Fibroblast of gingiva (primary cell): Measurements from ENCODE around the gene MPC1.
A peak's percentile ranks its signal among the peaks of the same experiment; 100 is the strongest.
"Not testable (repeated sequence)": the region's sequence is repeated elsewhere in the genome, so short reads cannot be mapped to it uniquely, and the experiment has no call there.

ENCODE experiments used
- DNase-seq: peaks from one replicate; pipeline ENCODE4 v3.0.0-alpha.2; 2011; ENCODE audit warnings: low read depth

Gene MPC1

DNA sequence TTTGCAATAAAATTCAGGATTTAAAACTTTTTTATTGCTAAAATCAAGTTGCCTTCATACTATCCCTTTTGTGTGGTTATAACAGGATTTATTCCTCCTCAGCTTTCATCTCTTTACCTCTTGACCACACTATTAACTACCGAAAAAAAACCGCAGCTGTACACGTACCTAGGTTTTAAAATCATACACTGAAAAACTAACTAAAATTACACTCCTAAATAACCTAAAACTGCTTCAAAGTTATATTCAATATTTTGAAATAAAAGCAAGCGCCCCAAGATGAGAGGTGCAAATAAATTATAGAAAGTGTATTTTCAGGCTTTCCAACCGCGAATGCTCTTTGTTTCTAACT lies 1.4 kb downstream of the MPC1 start:
- no peak for DNase-seq

DNA sequence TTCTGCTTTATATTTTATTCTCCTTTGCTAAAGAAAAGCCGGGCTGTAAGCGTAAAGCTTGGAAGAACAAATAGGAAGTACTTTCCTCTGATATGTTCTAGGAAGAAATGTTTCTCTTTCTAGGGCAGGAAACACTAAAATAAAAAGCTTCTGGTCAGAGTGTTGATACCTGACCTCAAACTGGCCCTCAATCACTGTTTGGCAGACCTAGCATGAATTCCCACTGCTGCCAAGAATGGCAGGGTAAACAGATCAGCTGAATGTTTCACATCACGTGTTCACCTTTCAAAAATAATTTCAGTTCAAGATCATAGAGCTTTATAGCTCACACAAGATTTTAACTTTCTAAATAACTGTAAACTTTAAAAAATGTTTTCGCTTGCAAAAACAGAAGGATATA lies 2.9 kb downstream of the MPC1 start:
- DNase-seq, result no peak

DNA sequence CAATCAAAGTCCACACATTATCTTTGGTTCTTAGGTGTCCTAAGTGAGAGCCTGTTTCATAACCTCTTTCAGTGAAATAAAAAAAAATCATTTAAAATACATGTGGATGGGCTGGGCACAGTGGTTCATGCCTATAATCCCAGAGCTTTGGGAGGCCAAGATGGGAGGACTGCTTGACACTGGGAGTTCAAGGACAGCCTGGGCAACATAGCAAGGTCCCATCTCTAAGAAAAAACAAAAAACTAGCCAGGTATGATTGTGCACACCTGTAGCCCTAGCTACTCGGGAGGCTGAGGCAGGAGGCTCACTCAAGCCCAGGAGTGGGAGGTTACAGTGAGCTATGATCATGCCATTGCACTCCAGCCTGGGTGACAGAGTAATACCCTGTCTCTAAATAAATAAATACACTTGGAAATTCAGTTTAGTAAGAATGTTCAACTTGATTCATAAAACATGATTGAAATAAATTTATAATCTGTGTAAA lies 3.6 kb downstream of the MPC1 start:
- DNase-seq, result no peak

DNA sequence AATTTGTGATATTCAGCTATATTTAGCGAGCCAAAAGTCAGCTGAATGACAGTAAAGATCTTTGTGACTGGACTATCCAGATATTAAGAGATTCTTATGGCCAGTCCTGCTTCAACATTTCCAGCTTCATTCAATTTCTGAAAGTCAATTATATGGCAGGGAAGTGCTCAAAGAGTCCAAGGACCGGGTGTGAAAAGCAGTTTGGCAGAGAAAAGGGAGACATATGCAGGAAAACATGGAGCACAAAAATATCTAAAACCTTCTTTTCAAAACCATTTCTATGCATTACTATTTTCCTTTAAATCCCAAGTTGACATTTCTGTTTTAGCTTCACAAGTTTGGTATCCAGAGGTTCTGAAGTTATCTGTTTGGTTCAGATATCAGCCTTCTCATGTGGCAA lies 5.0 kb downstream of the MPC1 start:
- DNase-seq, result no peak

DNA sequence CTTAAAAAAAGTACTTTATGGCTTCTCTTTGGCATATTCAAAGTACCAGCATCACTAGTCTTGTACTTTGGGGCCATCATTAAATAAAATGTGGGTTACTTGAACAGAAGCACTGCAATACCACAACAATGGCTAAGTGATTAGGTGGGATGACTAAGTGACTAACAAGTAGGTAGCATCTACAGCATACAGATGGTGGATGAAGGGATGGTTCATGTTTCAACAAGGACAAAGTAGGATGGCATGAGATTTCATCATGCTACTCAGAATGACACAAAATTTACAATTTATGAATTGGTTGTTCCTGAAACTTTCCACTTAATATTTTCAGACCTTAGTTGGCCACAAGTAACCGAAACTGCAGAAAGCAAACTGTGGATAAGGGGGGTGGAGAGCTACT lies 7.7 kb downstream of the MPC1 start:
- DNase-seq, result no peak

DNA sequence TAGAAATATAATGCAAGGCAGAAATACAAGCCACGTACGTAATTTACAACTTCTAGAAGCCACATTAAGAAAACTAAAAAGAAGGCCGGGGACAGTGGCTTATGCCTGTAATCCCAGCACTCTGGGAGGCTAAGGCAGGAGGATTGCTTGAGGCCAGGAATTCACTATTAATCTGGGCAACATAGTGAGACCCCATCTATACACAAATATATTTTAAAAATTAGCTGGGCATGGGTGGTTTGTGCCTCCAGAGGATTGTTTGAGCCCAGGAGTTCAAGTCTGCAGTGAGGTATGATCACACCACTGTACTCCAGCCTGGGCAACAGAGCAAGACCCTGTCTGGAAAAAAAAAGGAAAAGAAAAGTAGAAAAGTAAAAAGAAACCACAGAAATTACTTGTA lies 12.3 kb downstream of the MPC1 start:
- no peak for DNase-seq

DNA sequence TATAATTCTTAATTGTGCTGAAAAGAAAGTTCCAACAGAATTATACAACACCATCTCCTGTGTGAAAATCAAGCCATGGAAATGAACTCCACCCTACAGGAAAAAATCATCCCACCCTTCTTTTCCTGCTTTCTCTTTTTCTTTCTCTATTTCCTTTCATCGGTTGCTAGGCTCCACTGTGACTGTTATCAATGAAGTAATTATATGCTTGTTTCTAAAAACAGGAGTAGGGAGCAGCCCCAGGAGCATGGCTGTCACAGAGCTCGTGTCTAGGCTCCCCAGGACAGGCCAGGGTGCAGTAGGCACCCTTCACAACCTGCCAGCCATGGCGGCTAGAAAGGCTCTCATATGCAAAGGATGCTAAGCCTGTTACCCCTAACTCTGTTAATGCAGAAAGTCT lies 13.0 kb downstream of the MPC1 start:
- no peak for DNase-seq

DNA sequence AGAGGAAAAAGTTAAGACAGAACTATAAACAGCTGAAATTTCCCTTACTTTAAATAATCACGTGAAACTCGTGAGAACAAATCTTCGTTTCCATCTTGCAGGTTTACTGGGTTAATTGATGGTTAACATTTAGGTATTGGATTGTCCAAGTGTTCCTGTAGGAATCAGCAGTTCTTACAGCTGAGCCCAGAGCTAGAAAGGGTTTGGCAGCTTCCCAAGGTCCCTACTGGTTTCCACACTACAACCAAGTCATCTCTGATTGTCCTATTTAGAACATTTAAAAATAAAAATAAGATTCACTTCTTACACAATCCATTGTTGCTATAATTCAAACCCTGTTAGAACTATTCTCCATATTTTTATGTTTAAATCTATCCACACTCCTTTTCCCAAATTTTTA lies 15.8 kb downstream of the MPC1 start:
- DNase-seq, result no peak

DNA sequence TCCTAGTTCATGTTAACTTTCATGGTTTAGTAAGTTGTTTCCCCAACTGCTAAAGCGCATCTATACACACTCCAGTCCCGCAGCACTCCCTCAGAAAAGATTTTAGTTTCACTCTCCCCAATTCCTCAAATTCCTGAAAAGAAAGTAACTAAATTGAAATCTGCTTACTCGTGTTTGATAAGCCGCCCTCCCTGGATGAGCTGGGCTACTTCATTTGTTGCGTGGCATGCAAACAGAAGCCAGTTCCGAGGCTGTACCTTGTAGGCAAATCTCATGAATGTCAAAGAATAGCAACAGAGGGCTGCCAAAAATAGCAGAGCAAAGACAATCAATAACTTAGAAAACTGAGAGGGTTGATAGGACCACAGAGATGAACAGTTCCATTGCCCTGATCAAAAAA lies 16.9 kb downstream of the MPC1 start:
- DNase-seq, result no peak

DNA sequence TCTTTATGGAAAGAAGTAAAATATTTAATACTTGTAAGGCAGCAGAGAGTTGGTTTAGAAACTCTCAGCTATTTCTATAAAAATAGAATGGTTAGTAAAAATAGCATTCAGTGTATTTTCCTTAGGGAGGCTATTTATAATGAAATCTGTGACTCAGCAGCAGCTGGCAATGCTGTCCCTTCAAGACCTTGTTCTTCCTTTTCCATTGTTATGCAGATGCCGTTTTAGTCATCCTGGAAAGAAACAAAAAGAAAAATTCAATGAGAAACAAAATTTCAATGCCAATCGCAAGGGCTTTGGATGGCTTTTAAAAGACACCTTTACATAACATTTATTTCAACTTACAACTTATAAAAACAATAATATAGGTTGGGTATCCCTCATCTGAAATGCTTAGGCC lies 17.5 kb downstream of the MPC1 start:
- DNase-seq, result peak; percentile 53

DNA sequence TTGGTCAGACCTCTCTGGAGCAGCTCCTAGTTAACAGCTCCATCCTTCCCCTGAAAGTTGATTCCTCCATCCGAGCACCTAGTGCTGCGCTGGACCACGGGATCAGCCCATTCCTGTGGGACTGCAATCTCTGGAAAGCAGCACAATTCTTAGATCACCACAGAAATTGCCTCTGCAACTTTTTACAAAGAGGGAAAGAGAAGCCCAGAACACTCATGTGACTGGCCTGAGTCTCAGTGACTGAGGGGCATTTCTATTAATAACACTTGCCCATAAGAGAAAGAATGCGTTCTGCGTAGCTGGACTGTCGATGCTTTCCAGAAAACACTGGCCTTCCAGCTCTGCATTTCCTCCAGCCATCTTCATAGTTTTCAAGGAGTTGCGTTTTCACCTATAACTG lies 18.3 kb downstream of the MPC1 start:
- no peak for DNase-seq

DNA sequence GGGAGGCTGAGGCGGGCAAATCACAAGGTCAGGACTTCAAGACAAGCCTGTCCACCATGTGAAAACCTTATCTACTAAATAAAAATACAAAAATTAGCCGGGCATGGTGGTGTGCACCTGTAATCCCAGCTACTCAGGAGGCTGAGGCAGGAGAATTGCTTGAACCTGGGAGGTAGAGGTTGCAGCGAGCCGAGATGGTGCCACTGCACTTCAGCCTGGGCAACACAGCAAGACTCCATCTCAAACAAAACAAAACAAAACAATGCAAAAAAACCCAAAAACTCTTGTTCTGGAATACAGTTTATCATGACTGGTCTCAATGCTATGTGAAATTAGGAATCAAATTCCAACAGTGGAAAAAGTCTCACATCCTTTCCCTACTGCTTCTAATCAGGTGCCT lies 20.3 kb downstream of the MPC1 start:
- DNase-seq, result not testable (repeated sequence)

DNA sequence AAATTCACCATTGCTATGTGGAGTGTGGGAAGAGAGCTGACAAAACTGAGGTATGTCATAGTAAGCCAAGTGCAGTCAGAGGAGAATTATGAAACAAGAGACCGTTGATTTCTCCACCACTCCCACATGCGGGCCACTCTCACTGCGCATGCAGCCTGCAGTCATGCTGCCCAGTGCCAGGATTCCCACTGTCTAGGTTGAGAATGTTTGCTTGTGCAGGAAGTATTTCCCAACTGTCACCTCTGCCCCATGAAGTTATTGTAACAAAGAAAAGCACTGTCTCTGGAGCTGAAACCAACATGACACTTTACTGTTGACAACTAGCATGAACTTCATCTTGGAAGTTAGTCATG lies 21.7 kb downstream of the MPC1 start:
- DNase-seq, result peak; percentile 51

DNA sequence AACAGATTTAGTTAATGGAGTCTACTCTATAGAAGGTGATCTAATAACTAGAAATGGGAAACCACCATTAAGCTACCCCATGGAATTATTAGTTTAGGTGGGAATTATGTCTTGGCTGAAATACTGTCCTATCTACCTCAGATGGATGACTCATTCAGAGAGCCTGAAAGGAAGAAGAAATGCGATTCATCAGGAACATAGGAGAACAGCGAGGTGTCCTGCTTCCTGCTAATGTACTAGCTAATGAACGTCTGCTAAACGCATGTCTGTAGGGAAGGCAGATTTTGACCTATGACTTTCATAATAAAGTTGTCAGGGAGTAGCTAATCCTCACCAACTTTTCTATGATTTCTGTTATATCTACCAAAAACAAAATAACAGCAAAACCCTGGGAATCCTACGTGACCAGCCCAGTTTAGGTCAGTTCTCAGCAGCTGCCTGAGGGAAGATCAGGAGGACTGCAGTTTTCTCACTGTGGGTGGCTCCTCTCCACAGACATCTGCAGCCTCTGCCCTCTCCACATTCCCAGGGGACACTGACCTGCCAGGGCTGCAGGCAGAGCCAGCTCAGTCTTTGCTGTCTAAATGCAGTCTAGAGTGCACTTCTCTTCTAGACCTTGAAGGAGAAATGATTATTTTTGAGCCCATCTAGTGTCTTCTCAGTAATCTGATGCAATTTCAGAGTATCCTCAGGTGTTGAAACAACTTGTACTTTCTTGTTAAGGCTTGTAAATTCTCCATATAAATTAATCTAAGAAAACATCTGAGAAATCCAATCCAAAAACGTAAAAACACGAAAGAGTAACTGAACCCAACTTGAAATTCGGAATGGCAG lies 22.3 kb downstream of the MPC1 start:
- DNase-seq, result peak; percentile 55

DNA sequence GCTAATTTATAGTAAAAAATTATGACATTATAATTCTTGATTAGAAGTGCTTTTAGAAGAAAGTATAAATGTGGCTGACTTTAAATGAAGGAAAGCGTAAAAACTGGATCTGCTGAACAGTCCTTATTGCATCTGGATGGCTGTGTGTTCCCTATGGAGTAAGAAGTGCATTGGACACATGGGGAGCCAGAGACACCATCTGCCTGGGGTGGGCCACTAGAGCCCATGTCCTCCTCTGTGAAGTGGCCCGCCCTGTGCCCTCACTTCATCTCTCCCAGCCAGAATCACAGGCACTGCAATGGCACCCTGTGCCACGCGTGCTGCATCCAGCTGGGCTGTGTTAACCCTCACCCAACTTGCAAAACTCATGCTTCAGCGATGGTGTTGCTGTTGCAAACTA lies 27.2 kb downstream of the MPC1 start:
- DNase-seq, result no peak

DNA sequence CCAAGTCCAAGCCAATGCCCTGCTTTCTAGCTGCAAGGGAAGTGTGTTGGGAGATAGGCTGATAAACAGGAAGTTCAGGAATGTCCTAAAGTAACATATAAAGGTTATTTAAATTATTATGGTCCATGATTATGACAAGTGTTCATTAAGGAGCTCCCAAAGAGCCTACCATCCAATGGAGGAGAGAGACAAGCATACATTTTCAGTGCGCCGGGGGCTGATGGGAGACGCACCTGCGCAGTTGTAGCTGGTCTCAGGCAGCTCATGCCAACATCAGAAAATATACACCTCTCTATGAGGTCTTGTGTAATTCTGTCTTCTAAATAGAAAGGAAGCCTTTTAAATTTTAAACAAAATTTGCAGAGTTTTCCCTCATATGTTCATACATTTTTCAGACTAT lies 27.8 kb downstream of the MPC1 start:
- no peak for DNase-seq

DNA sequence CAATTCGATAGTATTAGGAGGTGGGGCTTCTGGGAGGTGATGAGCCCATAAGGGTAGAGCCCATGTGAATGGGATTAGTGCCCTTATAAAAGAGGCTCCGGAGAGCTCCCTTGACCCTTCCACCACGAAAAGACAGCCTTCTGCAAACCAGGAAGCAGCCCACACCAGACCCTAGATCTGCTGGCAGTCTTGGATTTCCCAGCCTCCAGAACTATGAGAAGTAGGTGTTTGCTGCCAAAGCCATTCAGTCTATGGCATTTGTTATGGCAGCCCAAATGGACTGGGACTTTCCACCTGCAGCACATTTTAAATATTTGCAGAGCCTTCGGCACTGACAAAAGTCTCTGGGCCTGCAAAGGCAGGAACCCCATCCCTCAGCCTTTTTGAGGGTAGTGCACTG lies 28.6 kb downstream of the MPC1 start:
- DNase-seq, result no peak

DNA sequence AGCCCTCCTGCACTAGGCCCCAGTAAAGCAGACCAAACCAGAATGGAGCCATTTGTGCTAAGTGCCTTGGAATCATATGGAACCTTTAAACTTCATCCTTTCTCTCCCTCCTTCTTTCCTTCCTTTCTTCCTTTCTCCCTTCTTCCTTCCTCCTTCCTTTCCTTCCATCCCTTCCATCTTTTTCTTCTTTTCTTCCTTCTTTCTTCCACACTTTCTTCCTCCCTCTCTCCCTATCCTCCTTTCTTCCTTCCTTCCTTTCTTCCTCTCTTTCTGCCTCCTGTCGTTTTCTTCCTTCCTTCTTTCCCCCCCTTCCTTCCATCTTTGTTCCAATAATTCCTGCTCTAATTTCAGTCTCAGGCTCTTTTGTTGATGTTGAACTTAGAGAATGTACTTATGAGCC lies 29.2 kb downstream of the MPC1 start:
- no peak for DNase-seq

DNA sequence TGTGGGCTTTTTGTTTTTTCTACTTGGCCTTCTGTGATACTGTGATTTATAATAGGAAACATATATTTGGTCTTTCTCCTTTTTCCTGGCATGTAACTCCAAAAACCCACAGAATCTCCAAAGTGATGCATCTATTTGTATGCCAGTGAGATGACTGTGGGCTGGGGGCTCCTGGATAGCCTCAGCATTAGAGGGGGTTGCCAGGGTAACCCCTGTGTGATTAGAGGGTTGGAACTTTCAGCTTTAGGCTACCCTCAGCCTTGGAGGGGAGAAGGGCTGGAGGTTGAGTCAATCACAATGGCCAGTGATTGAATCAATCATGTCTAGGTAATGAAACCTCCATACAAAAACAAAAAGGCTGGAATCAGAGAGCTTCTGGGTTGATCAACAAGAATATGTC lies 29.8 kb downstream of the MPC1 start:
- no peak for DNase-seq

DNA sequence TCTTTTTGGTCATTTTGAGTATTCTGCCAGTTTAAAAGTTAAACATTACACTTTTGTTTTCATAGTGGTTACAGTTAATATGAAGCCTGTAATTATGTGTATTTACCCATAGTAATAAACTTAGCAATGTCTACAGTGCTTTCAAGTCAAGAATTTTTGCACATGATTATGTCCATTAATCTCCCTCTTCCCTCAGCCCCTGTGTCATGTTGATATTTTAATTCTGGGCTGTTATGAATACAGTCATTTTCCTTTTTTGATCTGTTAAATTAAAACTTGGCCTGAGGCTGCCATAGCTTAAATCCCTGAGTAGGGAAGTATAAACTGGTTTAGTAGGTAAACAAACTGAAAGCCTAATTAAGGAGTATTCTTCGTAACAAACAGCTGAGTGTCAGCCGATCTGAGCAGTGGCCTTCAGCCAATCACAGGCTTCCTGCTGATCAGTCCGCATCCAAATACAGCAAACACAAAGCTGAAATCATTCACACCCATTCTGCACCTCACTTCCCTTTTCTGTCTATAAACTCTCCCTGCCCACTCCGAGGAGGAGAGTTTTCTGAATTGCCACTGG lies 30.9 kb downstream of the MPC1 start:
- DNase-seq, result peak; percentile 16

DNA sequence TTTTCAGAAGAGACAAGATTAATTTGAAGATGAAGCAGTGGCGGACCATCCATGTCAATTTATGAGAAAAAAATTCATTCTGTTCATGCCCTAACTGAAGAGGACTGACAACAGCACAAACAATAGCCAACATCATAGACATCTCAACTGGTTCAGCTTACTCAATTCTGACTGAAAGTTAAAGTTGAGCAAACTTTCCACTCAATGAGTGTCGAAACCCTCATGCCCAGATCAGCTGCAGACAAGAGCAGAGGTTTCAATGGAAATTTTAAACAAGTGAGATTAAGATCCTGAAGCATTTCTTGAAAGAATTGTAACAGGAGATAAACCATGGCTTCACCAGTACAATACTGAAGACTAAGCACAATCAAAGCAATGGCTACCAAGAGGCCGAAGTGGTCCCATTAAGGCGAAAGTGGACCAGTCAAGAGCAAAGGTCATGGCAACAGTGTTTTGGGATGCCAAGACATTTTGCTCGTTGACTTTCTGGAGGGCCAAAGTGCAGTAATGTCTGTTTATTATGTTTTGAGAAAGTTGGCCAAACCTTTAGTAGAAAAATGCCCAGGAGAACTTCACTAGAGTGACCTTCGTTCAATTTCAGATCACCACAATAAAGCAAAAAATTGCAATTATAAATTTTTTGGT lies 34.3 kb downstream of the MPC1 start:
- DNase-seq, result peak; percentile 9

DNA sequence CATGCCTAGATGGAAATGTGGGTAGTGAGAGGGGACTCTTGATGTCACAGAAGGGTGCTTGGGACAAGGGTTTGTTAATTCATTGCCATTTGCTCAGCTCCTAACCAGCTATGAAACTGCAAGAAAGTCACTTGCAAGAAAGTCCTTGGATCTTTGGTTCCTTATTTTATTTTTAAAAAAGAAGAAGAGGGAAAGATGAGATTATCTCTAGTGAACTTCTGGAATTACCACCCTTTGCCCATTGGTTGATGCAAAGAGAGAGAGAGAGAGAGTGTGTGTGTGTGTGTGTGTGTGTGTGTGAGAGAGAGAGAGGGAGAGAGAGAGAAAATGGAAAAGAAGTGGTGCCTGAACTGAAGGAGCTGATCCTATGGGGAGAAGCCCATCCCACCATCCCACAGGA lies 35.8 kb downstream of the MPC1 start:
- no peak for DNase-seq

DNA sequence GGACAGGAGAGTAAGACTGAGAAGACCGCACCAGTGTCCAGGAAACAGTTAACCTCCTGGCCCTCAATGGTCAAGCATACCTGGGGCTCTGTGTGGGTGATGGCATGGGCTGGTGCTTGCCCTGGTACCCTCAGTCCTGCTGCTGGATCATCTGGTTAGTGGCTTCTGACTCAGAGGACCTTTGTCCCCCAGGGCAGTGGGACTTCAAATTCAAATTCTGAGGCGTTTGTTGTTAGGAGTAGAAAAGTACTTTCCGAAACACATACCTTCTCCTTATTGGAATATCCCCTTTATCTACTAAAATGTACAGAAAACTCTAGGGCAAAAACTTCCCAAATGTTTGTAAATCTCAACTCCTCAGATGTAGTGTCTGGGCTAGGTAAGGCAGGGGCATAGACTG lies 36.3 kb downstream of the MPC1 start:
- DNase-seq, result no peak

DNA sequence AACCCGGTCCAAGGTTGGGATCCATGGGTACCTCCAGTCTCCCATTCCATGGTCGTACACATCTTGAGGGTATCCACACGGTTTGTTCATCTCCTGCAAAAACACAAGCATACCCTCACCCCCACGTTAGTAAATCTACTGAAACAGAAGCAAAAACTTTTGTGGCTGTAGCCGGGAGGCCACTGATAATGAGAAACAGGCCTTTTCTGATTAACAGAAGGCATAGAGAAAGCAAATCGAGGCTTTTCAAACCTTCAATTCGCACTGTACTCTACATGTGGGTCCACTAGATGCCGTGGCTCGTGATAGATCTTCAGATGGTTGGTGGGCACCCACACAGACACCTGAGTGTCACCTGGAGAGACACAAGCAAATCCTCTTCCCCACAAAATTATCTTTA lies 37.1 kb downstream of the MPC1 start:
- not testable (repeated sequence) for DNase-seq
